ENCODE data around the gene HLA-DQA1. TPM values are rescaled to one million over a fixed set of nuclear protein-coding genes. Genes with fewer than 3 reads are reported as not detected.

The HLA-DQA1 gene
- total and polyA plus RNA-seq, 2 experiments from 2014 or later = 0.42 TPM; not detected in 1

GRCh38 chr6:32658268-32658897 lies 21.2 kb downstream of the HLA-DQA1 start:
- TF ChIP-seq, protein P1, sequence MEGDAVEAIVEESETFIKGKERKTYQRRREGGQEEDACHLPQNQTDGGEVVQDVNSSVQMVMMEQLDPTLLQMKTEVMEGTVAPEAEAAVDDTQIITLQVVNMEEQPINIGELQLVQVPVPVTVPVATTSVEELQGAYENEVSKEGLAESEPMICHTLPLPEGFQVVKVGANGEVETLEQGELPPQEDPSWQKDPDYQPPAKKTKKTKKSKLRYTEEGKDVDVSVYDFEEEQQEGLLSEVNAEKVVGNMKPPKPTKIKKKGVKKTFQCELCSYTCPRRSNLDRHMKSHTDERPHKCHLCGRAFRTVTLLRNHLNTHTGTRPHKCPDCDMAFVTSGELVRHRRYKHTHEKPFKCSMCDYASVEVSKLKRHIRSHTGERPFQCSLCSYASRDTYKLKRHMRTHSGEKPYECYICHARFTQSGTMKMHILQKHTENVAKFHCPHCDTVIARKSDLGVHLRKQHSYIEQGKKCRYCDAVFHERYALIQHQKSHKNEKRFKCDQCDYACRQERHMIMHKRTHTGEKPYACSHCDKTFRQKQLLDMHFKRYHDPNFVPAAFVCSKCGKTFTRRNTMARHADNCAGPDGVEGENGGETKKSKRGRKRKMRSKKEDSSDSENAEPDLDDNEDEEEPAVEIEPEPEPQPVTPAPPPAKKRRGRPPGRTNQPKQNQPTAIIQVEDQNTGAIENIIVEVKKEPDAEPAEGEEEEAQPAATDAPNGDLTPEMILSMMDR (conservative IDR thresholded peaks at IDR 0.05; ENCODE audit: low read depth in 2 of 2) = no peak
- TF ChIP-seq ZNF331 (CRISPR knock-in tag; IDR thresholded peaks at IDR 0.05; ENCODE audit: low read depth) = no peak
- TF ChIP-seq NANOG (IDR thresholded peaks at IDR 0.05; ENCODE audit: borderline replicate concordance) = no peak
- TF ChIP-seq POLR2AphosphoS5 (IDR thresholded peaks at IDR 0.05; ENCODE audit: low read depth) = no peak
- TF ChIP-seq STAT1 (IDR thresholded peaks at IDR 0.05; ENCODE audit: unreplicated experiment) = no peak
- no peak for TF ChIP-seq EZH2phosphoT487 (IDR thresholded peaks at IDR 0.05; ENCODE audit: unreplicated experiment)
- no peak for TF ChIP-seq EZH2 (IDR thresholded peaks at IDR 0.05; ENCODE audit: low read depth, unreplicated experiment)
- TF ChIP-seq CREB1 (CRISPR knock-in tag; IDR thresholded peaks at IDR 0.05; ENCODE audit: low read depth) = no peak
- TF ChIP-seq, protein P2, sequence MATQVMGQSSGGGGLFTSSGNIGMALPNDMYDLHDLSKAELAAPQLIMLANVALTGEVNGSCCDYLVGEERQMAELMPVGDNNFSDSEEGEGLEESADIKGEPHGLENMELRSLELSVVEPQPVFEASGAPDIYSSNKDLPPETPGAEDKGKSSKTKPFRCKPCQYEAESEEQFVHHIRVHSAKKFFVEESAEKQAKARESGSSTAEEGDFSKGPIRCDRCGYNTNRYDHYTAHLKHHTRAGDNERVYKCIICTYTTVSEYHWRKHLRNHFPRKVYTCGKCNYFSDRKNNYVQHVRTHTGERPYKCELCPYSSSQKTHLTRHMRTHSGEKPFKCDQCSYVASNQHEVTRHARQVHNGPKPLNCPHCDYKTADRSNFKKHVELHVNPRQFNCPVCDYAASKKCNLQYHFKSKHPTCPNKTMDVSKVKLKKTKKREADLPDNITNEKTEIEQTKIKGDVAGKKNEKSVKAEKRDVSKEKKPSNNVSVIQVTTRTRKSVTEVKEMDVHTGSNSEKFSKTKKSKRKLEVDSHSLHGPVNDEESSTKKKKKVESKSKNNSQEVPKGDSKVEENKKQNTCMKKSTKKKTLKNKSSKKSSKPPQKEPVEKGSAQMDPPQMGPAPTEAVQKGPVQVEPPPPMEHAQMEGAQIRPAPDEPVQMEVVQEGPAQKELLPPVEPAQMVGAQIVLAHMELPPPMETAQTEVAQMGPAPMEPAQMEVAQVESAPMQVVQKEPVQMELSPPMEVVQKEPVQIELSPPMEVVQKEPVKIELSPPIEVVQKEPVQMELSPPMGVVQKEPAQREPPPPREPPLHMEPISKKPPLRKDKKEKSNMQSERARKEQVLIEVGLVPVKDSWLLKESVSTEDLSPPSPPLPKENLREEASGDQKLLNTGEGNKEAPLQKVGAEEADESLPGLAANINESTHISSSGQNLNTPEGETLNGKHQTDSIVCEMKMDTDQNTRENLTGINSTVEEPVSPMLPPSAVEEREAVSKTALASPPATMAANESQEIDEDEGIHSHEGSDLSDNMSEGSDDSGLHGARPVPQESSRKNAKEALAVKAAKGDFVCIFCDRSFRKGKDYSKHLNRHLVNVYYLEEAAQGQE (IDR thresholded peaks at IDR 0.05; ENCODE audit: unreplicated experiment) = no peak
- TF ChIP-seq ZNF462 (CRISPR knock-in tag; IDR thresholded peaks at IDR 0.05) = no peak
- TF ChIP-seq JUNB (IDR thresholded peaks at IDR 0.05; ENCODE audit: unreplicated experiment) = no peak
- TF ChIP-seq, protein P3, sequence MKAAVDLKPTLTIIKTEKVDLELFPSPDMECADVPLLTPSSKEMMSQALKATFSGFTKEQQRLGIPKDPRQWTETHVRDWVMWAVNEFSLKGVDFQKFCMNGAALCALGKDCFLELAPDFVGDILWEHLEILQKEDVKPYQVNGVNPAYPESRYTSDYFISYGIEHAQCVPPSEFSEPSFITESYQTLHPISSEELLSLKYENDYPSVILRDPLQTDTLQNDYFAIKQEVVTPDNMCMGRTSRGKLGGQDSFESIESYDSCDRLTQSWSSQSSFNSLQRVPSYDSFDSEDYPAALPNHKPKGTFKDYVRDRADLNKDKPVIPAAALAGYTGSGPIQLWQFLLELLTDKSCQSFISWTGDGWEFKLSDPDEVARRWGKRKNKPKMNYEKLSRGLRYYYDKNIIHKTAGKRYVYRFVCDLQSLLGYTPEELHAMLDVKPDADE (IDR thresholded peaks at IDR 0.05) = no peak
- no peak for TF ChIP-seq ZNF114 (CRISPR knock-in tag; IDR thresholded peaks at IDR 0.05)
- H3K27ac ChIP-seq (ENCODE audit: low read depth) = no peak overlapping the region
- H3F3A ChIP-seq (replicated peaks; ENCODE audit: low read depth) = no peaks in the 10 kb centered on the region
- Mint-ChIP-seq H3K27me3 (ENCODE audit: insufficient read depth, low read depth, poor library complexity) (peaks cover 3% of the 10 kb centered on the region), H3K36me3 (ENCODE audit: low read depth) (peaks cover 50% of the 10 kb centered on the region), H3K4me3 (no peak overlapping the region), H3K4me1 (peaks cover 41% of the 10 kb centered on the region), H3K9me3 (no peaks in the 10 kb centered on the region), H3K27ac (peak overlapping the region; percentile 77; the same call in 1 of the 2 replicates)
- H3K4me2 ChIP-seq = no peak overlapping the region
- H3K79me2 ChIP-seq (replicated peaks; ENCODE audit: insufficient read depth) = no peaks in the 10 kb centered on the region
- ATAC-seq (no peak), DNase-seq (ENCODE audit: low spot score) (no peak)
- no peaks in the 10 kb centered on the region for H3K9me2 ChIP-seq (ENCODE audit: insufficient read depth)
- H4K20me1 ChIP-seq (replicated peaks; ENCODE audit: insufficient read depth) = no peaks in the 10 kb centered on the region
- no peaks in the 10 kb centered on the region for H3K4me1 ChIP-seq (ENCODE audit: insufficient read depth)
- H2AFZ ChIP-seq = no peak overlapping the region
- H3K4me3 ChIP-seq = no peak overlapping the region
- peaks cover 4% of the 10 kb centered on the region for H3K27me3 ChIP-seq (ENCODE audit: insufficient read depth)
- H3K36me3 ChIP-seq (ENCODE audit: insufficient read depth) = no peaks in the 10 kb centered on the region

Measured in GM23338 (cell line).